DND-41 (cell line): Measurements from ENCODE around the gene HDDC3.

Experiments used
- CTCF ChIP-seq: IDR thresholded peaks from 2 replicates; pipeline ENCODE4 v1.5.1; 2012; ENCODE audit warnings: borderline replicate concordance, low read length, moderate library complexity, mild to moderate bottlenecking; ENCODE audit not compliant: poor library complexity, severe bottlenecking; ENCODE audit errors: extremely low read depth
- EZH2 ChIP-seq: IDR thresholded peaks from 3 replicates; pipeline ENCODE4 v1.6.1; 2012; ENCODE audit warnings: borderline replicate concordance, low read depth, mild to moderate bottlenecking, moderate library complexity, low read length, inconsistent platforms; ENCODE audit not compliant: severe bottlenecking

GRCh38 chr15:90957791-90958190 is 25.4 kb upstream of the HDDC3 start:
- no peak for TF ChIP-seq CTCF
- no peak for TF ChIP-seq EZH2
